H9 (cell line): ENCODE measurements around the gene PIP4K2A. TPM values are rescaled to one million over a fixed set of nuclear protein-coding genes. Genes with fewer than 3 reads are reported as not detected.
A peak's percentile ranks its signal among the peaks of the same experiment; 100 is the strongest.

ENCODE experiments used
- DNase-seq: peaks from one replicate; pipeline ENCODE4 v3.0.0-alpha.2; 2017
- H2AFZ ChIP-seq: one replicate; pipeline ENCODE4 v1.6.1; 2013; ENCODE audit warnings: mild to moderate bottlenecking, low read length, control low read depth, moderate library complexity
- H2AK5ac ChIP-seq: 2 replicates; pipeline ENCODE4 v1.6.1; 2013; ENCODE audit warnings: low read length, control low read depth, mixed read lengths; ENCODE audit not compliant: insufficient read length
- H2BK120ac ChIP-seq: one replicate; pipeline ENCODE4 v1.6.1; 2013; ENCODE audit warnings: low read depth, mild to moderate bottlenecking, low read length, control low read depth, inconsistent platforms; ENCODE audit not compliant: poor library complexity, severe bottlenecking
- H2BK12ac ChIP-seq: 2 replicates; pipeline ENCODE4 v1.6.1; 2013; ENCODE audit warnings: low read length, control low read depth, mixed read lengths, low read depth; ENCODE audit not compliant: insufficient read length
- H2BK15ac ChIP-seq: 2 replicates; pipeline ENCODE4 v1.6.1; 2013; ENCODE audit warnings: low read depth, low read length, control low read depth
- H2BK20ac ChIP-seq: one replicate; pipeline ENCODE4 v1.6.1; 2013; ENCODE audit warnings: low read depth, mild to moderate bottlenecking, low read length, control low read depth, inconsistent platforms; ENCODE audit not compliant: poor library complexity, severe bottlenecking
- H2BK5ac ChIP-seq: 2 replicates; pipeline ENCODE4 v1.6.1; 2013; ENCODE audit warnings: low read length, control low read depth, mixed read lengths; ENCODE audit not compliant: insufficient read length
- H3K14ac ChIP-seq: 2 replicates; pipeline ENCODE4 v1.6.1; 2013; ENCODE audit warnings: low read length, control low read depth; ENCODE audit not compliant: insufficient read depth
- H3K18ac ChIP-seq: 2 replicates; pipeline ENCODE4 v1.6.1; 2013; ENCODE audit warnings: low read depth, mild to moderate bottlenecking, mixed read lengths, low read length, control low read depth; ENCODE audit not compliant: insufficient read length
- H3K23ac ChIP-seq: 2 replicates; pipeline ENCODE4 v1.6.1; 2013; ENCODE audit warnings: low read length, control low read depth, mixed read lengths, low read depth; ENCODE audit not compliant: insufficient read length
- H3K23me2 ChIP-seq: 2 replicates; pipeline ENCODE4 v1.6.1; 2013; ENCODE audit warnings: low read depth, mild to moderate bottlenecking, mixed read lengths, low read length, control low read depth; ENCODE audit not compliant: insufficient read length, poor library complexity, severe bottlenecking
- H3K27ac ChIP-seq: 2 replicates; pipeline ENCODE4 v1.5.1; 2013; ENCODE audit warnings: low read length, control low read depth, mixed read lengths, low read depth; ENCODE audit not compliant: insufficient read length
- H3K27me3 ChIP-seq: 2 replicates; pipeline ENCODE4 v1.6.1; 2013; ENCODE audit warnings: low read length, control low read depth, inconsistent platforms; ENCODE audit not compliant: insufficient read depth
- H3K4ac ChIP-seq: 2 replicates; pipeline ENCODE4 v1.6.1; 2013; ENCODE audit warnings: low read depth, mild to moderate bottlenecking, control low read depth, inconsistent platforms, low read length, moderate library complexity
- H3K4me1 ChIP-seq: 2 replicates; pipeline ENCODE4 v1.6.1; 2013; ENCODE audit warnings: low read length, control low read depth, inconsistent platforms; ENCODE audit not compliant: insufficient read depth
- H3K4me2 ChIP-seq: 2 replicates; pipeline ENCODE4 v1.6.1; 2013; ENCODE audit warnings: low read length, control low read depth, mixed read lengths; ENCODE audit not compliant: insufficient read length, insufficient read depth
- H3K56ac ChIP-seq: 2 replicates; pipeline ENCODE4 v1.6.1; 2013; ENCODE audit warnings: low read depth, mild to moderate bottlenecking, mixed read lengths, low read length, control low read depth; ENCODE audit not compliant: insufficient read length
- H3K79me1 ChIP-seq: 2 replicates; pipeline ENCODE4 v1.6.1; 2013; ENCODE audit warnings: low read depth, mild to moderate bottlenecking, moderate library complexity, low read length, control low read depth, inconsistent platforms; ENCODE audit not compliant: insufficient read depth, poor library complexity, severe bottlenecking
- H3K79me2 ChIP-seq: 2 replicates; pipeline ENCODE4 v1.6.1; 2013; ENCODE audit warnings: low read length, control low read depth, inconsistent platforms; ENCODE audit not compliant: insufficient read depth
- H3K9ac ChIP-seq: 2 replicates; pipeline ENCODE4 v1.6.1; 2013; ENCODE audit warnings: low read length, control low read depth, mixed read lengths; ENCODE audit not compliant: insufficient read length; ENCODE audit errors: extremely low read depth
- H3K9me3 ChIP-seq: one replicate; pipeline ENCODE4 v1.6.1; 2013; ENCODE audit warnings: low read depth, low read length, inconsistent platforms; ENCODE audit not compliant: control insufficient read depth
- H3T11ph ChIP-seq: one replicate; pipeline ENCODE4 v1.6.1; 2013; ENCODE audit warnings: mild to moderate bottlenecking, low read length, control low read depth, inconsistent platforms
- H4K20me1 ChIP-seq: one replicate; pipeline ENCODE4 v1.6.1; 2013; ENCODE audit not compliant: control insufficient read depth, insufficient read length, insufficient read depth
- H4K5ac ChIP-seq: 2 replicates; pipeline ENCODE4 v1.6.1; 2013; ENCODE audit warnings: low read depth, mild to moderate bottlenecking, mixed read lengths, low read length, control low read depth; ENCODE audit not compliant: insufficient read length
- H4K8ac ChIP-seq: replicated peaks from 2 replicates; pipeline ENCODE4 v1.6.1; 2013; ENCODE audit warnings: low read length, control low read depth, mixed read lengths, low read depth; ENCODE audit not compliant: insufficient read length
- H4K91ac ChIP-seq: 2 replicates; pipeline ENCODE4 v1.6.1; 2013; ENCODE audit warnings: low read depth, mild to moderate bottlenecking, moderate library complexity, mixed read lengths, low read length, control low read depth; ENCODE audit not compliant: insufficient read length
- H3K27ac Mint-ChIP-seq, 3 experiments: 2 replicates in 2 of 3; 3 replicates in 1 of 3; pipeline ENCODE4 v1.8.0; 2020 to 2021; ENCODE audit warnings: mixed read lengths in 3 of 3, mild to moderate bottlenecking in 1 of 3, moderate library complexity in 1 of 3
- H3K27me3 Mint-ChIP-seq: 2 replicates; pipeline ENCODE4 v1.8.0; 2021; ENCODE audit warnings: low read depth, mild to moderate bottlenecking, moderate library complexity, mixed read lengths
- H3K36me3 Mint-ChIP-seq, 3 experiments: 2 replicates in 2 of 3; 3 replicates in 1 of 3; pipeline ENCODE4 v1.8.0; 2020 to 2021; ENCODE audit warnings: low read depth in 3 of 3, mixed read lengths in 3 of 3; ENCODE audit not compliant: insufficient read depth in 1 of 3
- H3K4me1 Mint-ChIP-seq, 2 experiments: 2 replicates each; pipeline ENCODE4 v1.8.0; 2020; ENCODE audit warnings: mixed read lengths in 2 of 2
- H3K4me3 Mint-ChIP-seq, 2 experiments: 2 replicates in 1 of 2; 3 replicates in 1 of 2; pipeline ENCODE4 v1.8.0; 2020 to 2021; ENCODE audit warnings: mild to moderate bottlenecking in 2 of 2, mixed read lengths in 2 of 2, moderate library complexity in 1 of 2
- H3K9me3 Mint-ChIP-seq, 2 experiments: 2 replicates in 1 of 2; 3 replicates in 1 of 2; pipeline ENCODE4 v1.8.0; 2020; ENCODE audit warnings: mild to moderate bottlenecking in 2 of 2, mixed read lengths in 2 of 2, moderate library complexity in 1 of 2
- CTCF ChIP-seq: fragments of 200-600 bp; sonication (generic); conservative IDR thresholded peaks from 3 replicates; pipeline ENCODE4 v1.8.0; 2021; ENCODE audit warnings: antibody characterized with exemption, mild to moderate bottlenecking
- WGBS: extraction: QIAGEN DNeasy Blood & Tissue Kit; methylation state at CpG from one replicate; pipeline ENCODE4 v1.1.7; 2013; ENCODE audit warnings: missing lambda C conversion rate, low lambda C conversion rate, mixed read lengths; ENCODE audit not compliant: insufficient read length; ENCODE audit errors: extremely low coverage; 5-methylcytosine and 5-hydroxymethylcytosine counted together
- total RNA-seq: library from RNA; stranded (reverse); gene quantifications from 2 replicates; pipeline ENCODE4 v1.2.1, GENCODE V29; 2021

Gene PIP4K2A
- total RNA-seq, 1 experiment from 2014 or later, result 33.6 TPM

- 0 out of 7 replicates have a peak overlapping the region, but pooled peaks of 1 of the 3 experiments have one; percentile 13 for H3K27ac Mint-ChIP-seq
- Histone ChIP-seq H3K27me3 (no peaks in the 10 kb centered on the region), H2AK5ac (no peak overlapping the region), H4K8ac (no peak overlapping the region), H3K4ac (no peak overlapping the region), H3K4me1 (peaks cover 6% of the 10 kb centered on the region), H3K79me1 (no peaks in the 10 kb centered on the region), H3K4me2 (no peak overlapping the region), H2BK5ac (no peak overlapping the region), H2AFZ (no peak overlapping the region), H3K27ac (no peak overlapping the region), H3K23me2 (no peaks in the 10 kb centered on the region), H3K9me3 (no peaks in the 10 kb centered on the region), H4K5ac (no peak overlapping the region), H4K20me1 (no peaks in the 10 kb centered on the region), H3K56ac (no peak overlapping the region), H2BK20ac (no peak overlapping the region), H3K14ac (no peak overlapping the region), H3K79me2 (no peaks in the 10 kb centered on the region; the same call in 1 of the 2 replicates), H3T11ph (no peak overlapping the region), H2BK120ac (no peak overlapping the region), H3K9ac (no peak overlapping the region), H3K18ac (no peak overlapping the region), H2BK12ac (no peak overlapping the region), H3K23ac (no peak overlapping the region), H4K91ac (no peak overlapping the region), H2BK15ac (no peak overlapping the region)
- H3K4me3 Mint-ChIP-seq, result no peak overlapping the region
- H3K9me3 Mint-ChIP-seq, result no peaks in the 10 kb centered on the region
- H3K36me3 Mint-ChIP-seq, result peaks cover 0 to 4% (median 2%) of the 10 kb centered on the region in 3 experiments; a peak in 1 of 7 replicates
- TF ChIP-seq CTCF, result no peak
- WGBS, result no CpG with 5 or more reads among the region's 9 CpGs
- no peaks in the 10 kb centered on the region for H3K27me3 Mint-ChIP-seq
- no peak for DNase-seq
- H3K4me1 Mint-ChIP-seq, result peaks cover 49 to 50% of the 10 kb centered on the region in 2 experiments
These were observed 65.0 kb downstream of the PIP4K2A start for GRCh38 chr10:22649390-22649841.
